Activated CD4-positive, alpha-beta T cell treated with anti-CD3 and anti-CD28 coated beads for 4 hours (primary cell): ENCODE data around the gene ARMC9.
"Not testable (repeated sequence)": the region's sequence is repeated elsewhere in the genome, so short reads cannot be mapped to it uniquely, and the experiment has no call there.

Source experiments
- DNase-seq, 2 donors: peaks; one replicate each; pipeline ENCODE4 v3.0.0-alpha.2; 2020

Gene ARMC9

DNA sequence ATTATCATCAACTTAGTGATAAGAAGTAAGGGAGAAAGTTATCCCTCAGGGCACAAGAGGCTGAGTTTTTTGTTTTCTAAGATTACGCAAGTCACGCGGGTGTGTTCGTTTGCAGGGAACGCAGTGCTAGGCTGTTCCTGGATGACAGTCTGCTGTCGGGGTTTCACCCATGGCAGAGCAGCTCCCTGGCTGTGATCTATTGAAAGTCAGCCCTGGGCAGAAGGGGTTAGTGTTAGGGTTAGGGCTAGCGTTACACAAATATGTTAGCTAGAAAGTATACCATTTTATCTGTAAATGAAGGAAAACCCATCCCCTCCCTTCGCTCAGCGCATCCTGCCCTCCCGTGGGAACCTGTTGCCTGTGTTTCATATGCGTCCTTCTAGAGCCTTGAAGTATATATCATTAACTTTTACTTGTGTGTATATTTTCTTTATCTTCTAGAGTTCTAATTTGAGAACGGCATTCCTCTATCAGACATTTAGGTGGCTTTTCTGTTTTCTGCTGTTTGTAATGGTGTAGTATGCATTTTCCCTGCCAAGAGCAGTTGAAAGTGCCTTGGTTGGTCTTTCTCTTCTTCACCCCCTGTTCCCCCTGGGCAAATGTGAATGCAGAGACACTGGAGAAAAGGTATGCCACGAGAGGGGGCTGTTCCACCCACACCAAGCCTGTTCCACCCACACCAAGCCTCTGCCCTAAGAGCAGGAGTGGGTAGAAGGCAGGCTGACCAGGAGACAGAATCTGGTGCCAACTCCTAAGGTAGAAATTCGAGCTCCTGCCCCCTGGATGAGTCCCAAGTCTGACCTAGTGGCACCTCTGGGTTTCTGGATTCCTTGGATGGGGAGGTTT lies 47.0 kb downstream of the ARMC9 start:
- DNase-seq = no peak

DNA sequence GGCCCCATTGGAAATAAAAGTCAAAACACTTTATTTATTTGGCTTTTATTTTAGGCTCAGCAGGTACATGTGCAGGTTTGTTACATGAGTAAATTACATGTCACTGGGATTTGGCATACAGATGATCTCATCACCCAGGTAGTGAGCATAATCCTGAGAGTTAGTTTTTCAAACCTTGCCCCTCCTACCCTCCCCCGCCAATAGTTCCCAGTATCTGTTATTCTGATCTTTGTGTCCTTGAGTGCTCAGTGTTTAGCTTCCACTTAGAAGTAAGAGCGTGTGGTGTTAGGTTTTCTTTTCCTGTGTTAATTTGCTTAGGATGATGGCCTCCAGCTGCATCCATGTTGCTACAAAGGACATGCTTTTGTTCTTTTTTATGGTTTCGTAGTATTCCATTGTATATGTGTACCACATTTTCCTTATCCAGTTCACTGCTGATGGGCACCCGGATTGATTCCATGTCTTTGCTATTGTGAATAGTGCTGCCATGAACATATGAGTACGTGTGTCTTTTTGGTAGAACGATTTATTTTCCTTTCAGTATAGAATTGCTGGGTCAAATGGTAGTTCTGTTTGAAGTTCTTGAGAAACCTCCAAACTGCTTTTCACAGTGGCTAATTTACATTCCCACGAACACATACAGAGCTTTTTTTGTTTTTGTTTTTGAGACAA lies 47.9 kb downstream of the ARMC9 start:
- no peak for DNase-seq

DNA sequence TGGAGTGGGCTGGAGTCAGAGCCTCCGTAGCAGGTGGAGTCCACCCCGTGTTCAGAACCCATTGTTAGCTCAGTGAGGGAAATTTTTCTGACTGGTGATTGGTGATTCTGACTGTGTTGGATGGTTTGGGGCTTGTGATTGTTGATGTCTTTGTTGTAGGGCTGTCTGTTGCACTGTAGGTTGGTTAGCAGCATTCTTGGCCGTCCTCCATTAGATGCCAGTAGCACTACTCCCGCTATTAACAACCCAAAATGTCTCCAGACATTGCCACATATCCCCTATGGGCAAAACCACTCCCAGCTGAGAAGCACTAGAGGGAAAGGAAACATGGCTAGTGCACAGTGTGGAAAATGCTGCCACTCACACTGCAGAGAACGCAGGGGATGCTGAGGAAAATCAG lies 51.7 kb downstream of the ARMC9 start:
- DNase-seq = no peak

DNA sequence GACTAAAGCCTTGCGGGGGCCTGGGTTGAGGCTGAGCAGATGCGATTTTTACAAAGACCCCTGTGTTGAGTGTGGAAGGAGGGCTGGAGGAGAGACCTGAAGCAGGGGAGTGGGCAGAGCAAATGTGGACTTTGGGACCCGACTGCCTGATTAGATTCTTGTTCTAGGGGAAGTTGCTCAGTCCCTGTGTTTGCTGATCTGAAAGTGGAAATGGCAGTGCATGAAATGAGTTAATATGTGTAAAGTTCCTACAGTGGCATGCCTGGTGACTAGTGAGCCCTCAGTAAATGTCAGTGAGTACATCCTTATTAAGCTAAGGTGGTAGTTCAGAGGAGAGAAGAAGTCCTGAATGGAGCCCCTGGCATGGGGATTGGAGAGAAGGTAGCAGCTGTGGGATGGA lies 52.3 kb downstream of the ARMC9 start:
- DNase-seq = no peak

GRCh38 chr2:231253292-231253691 lies 54.9 kb downstream of the ARMC9 start:
- DNase-seq = not testable (repeated sequence)

DNA sequence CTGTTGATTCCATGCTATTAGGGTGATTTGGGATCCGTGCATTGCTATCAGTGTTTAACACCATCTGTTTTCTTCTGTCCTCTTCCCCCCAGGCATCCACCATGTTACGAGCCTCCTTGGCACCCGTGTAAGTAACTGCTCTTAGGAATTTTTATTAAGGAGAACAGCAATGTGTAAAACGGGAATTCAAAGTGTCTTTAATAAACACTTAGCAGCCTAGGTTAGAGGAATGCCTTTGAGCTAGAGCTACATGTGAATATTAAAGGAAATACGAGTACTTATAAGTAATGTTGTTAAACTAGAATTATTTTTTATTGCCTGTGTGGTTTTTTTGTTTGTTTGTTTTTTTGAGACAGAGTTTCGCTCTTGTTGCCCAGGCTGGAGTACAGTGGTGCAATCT lies 58.1 kb downstream of the ARMC9 start:
- no peak for DNase-seq

GRCh38 chr2:231257763-231258162 lies 59.3 kb downstream of the ARMC9 start:
- DNase-seq = no peak

GRCh38 chr2:231258701-231259100 lies 60.3 kb downstream of the ARMC9 start:
- no peak for DNase-seq

- DNase-seq = no peak
Observed at GRCh38 chr2:231259104-231259503, 60.7 kb downstream of the ARMC9 start.

GRCh38 chr2:231260442-231261208 lies 62.2 kb downstream of the ARMC9 start:
- DNase-seq = no peak

- no peak for DNase-seq
Observed at GRCh38 chr2:231263118-231263831, 64.8 kb downstream of the ARMC9 start.

- no peak for DNase-seq
Observed at GRCh38 chr2:231270221-231271114, 72.0 kb downstream of the ARMC9 start.

- DNase-seq = no peak
Observed at GRCh38 chr2:231272991-231273390, 74.6 kb downstream of the ARMC9 start.

- no peak for DNase-seq
Observed at GRCh38 chr2:231276987-231277386, 78.6 kb downstream of the ARMC9 start.

DNA sequence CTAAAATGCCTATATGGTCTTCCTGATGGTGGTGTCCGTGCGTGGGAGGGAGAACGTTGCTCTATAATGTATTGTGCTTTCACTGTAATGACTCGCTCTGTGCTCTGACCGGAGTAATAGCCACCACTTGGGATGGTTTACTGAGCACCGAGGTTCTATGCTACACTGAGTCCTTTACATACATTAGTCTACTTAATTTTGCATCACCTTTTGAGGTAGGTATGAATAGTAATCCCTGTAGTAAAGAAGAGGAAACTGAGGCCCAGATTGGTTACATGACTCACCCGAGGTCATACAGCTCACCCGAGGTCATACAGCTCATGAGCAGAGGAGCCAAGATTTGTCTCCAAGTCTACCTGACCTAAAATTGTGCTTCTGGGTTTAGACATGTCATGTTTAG lies 79.5 kb downstream of the ARMC9 start:
- DNase-seq = no peak

GRCh38 chr2:231278868-231279267 lies 80.4 kb downstream of the ARMC9 start:
- no peak for DNase-seq

GRCh38 chr2:231280846-231281245 lies 82.4 kb downstream of the ARMC9 start:
- DNase-seq = no peak

- no peak for DNase-seq
Observed at GRCh38 chr2:231284296-231284695, 85.9 kb downstream of the ARMC9 start.

DNA sequence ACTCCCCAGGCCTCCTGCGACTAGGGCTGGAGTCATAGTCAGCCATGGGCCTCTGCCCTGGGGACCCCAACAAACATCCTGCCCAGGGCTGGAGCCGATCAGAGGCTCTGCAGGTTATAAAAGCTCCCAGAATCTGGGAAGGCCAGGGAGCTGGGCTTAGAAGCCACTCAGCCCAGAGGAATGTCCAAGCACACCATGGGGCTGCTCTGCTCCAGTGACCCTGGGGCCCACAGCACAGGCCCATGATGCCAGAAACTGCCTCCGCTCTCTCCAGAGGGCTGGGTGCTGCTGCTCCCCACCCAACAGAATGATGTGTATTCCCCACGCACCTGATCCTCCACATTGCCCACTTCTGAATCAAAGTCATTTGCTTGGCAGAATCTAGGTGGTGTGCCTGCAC lies 88.5 kb downstream of the ARMC9 start:
- DNase-seq = no peak

GRCh38 chr2:231287696-231288095 lies 89.3 kb downstream of the ARMC9 start:
- no peak for DNase-seq

DNA sequence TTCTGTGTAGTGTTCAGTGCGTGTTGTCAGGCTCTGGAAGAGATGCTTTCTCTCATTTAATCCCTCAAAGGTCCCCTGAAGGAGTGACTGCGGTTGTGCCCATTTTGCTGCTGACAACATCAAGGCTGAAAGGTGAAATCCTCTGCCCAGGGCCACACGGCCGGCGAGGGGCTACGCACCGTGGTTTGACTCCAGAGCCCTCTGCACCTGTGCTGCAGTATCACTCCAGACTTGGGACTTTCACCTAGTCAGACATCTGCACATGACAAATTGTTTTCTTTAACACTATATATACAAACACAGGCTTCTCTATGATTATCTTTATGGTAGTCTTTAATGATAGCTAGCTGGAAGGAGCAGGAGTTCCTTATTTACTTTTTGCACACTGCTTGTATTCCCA lies 90.2 kb downstream of the ARMC9 start:
- DNase-seq = no peak
